ENCODE results near the gene RPP21. TPM values are rescaled to one million over a fixed set of nuclear protein-coding genes. Genes with fewer than 3 reads are reported as not detected.

Gene RPP21
- total RNA-seq, 1 experiment from 2014 or later, result 65.9 TPM

DNA sequence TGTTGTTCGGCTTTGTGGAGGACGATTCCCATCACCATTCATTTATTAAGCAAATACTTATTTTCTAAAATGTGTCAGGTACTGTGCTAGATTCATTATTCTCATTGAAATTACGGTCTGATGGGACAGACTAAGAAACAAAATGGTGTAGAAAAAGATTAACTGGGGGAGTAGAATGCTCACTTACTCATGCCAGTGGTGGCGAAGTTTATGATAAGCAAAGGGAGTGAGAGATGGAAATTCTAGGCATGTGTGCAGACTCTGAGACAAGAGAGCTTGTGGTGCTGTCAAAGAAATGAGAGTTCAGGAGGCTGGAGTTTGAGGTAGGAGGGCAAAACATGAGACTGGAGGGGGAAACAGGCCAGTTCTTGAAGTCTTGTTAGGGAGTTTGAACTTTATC lies 896 bp downstream of the RPP21 start:
- Histone ChIP-seq H3K27me3 (replicated peaks; ENCODE audit: insufficient read depth, low read depth, low read length, poor library complexity) (no peaks in the 10 kb centered on the region), H3K36me3 (ENCODE audit: insufficient read depth, low read length, poor library complexity, severe bottlenecking) (peaks cover 6% of the 10 kb centered on the region), H3K27ac (ENCODE audit: low read depth, low read length, poor library complexity, severe bottlenecking) (no peak overlapping the region), H3K9me3 (ENCODE audit: low read depth, low read length, poor library complexity, severe bottlenecking) (no peaks in the 10 kb centered on the region), H3K4me3 (ENCODE audit: low read depth, low read length, poor library complexity, severe bottlenecking) (peak overlapping the region; percentile 86), H3K4me1 (ENCODE audit: insufficient read depth, low read length, poor library complexity, severe bottlenecking) (no peaks in the 10 kb centered on the region)
- intact Hi-C loops (cut with micrococcal nuclease; ENCODE audit: unreplicated experiment), result no loop called here
- POLR2A ChIA-PET (ENCODE audit: low non-redundant PET), result no interaction called here
- BruUV-seq (replicated peaks), result TSS peak; percentile 82
- TF ChIP-seq EZH2 (IDR thresholded peaks at IDR 0.05; ENCODE audit: borderline replicate concordance, low read depth, low read length, poor library complexity, severe bottlenecking), result no peak
- TF ChIP-seq, protein P1, sequence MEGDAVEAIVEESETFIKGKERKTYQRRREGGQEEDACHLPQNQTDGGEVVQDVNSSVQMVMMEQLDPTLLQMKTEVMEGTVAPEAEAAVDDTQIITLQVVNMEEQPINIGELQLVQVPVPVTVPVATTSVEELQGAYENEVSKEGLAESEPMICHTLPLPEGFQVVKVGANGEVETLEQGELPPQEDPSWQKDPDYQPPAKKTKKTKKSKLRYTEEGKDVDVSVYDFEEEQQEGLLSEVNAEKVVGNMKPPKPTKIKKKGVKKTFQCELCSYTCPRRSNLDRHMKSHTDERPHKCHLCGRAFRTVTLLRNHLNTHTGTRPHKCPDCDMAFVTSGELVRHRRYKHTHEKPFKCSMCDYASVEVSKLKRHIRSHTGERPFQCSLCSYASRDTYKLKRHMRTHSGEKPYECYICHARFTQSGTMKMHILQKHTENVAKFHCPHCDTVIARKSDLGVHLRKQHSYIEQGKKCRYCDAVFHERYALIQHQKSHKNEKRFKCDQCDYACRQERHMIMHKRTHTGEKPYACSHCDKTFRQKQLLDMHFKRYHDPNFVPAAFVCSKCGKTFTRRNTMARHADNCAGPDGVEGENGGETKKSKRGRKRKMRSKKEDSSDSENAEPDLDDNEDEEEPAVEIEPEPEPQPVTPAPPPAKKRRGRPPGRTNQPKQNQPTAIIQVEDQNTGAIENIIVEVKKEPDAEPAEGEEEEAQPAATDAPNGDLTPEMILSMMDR (conservative IDR thresholded peaks at IDR 0.05; ENCODE audit: low read depth, low read length), result no peak
- CTCF ChIA-PET, result no interaction called here
- no peak for DNase-seq (ENCODE audit: low spot score)

GRCh38 chr6:30348957-30349356 lies 4.0 kb downstream of the RPP21 start:
- intact Hi-C loops (cut with micrococcal nuclease; ENCODE audit: unreplicated experiment), result no loop called here
- Histone ChIP-seq H3K4me1 (ENCODE audit: insufficient read depth, low read length, poor library complexity, severe bottlenecking) (no peaks in the 10 kb centered on the region), H3K9me3 (ENCODE audit: low read depth, low read length, poor library complexity, severe bottlenecking) (no peaks in the 10 kb centered on the region), H3K27ac (ENCODE audit: low read depth, low read length, poor library complexity, severe bottlenecking) (no peak overlapping the region), H3K36me3 (ENCODE audit: insufficient read depth, low read length, poor library complexity, severe bottlenecking) (peaks cover 6% of the 10 kb centered on the region), H3K27me3 (replicated peaks; ENCODE audit: insufficient read depth, low read depth, low read length, poor library complexity) (no peaks in the 10 kb centered on the region), H3K4me3 (ENCODE audit: low read depth, low read length, poor library complexity, severe bottlenecking) (no peak overlapping the region)
- ChIA-PET POLR2A (ENCODE audit: low non-redundant PET) (no interaction called here), CTCF (no interaction called here)
- BruUV-seq (replicated peaks), result no TSS peak
- TF ChIP-seq EZH2 (IDR thresholded peaks at IDR 0.05; ENCODE audit: borderline replicate concordance, low read depth, low read length, poor library complexity, severe bottlenecking), result no peak
- TF ChIP-seq, protein P1 (conservative IDR thresholded peaks at IDR 0.05; ENCODE audit: low read depth, low read length), result no peak
- no peak for DNase-seq (ENCODE audit: low spot score)

GRCh38 chr6:30349421-30350177 lies 4.6 kb downstream of the RPP21 start:
- no peak for DNase-seq (ENCODE audit: low spot score)
- TF ChIP-seq EZH2 (IDR thresholded peaks at IDR 0.05; ENCODE audit: borderline replicate concordance, low read depth, low read length, poor library complexity, severe bottlenecking), result no peak
- TF ChIP-seq, protein P1 (conservative IDR thresholded peaks at IDR 0.05; ENCODE audit: low read depth, low read length), result no peak
- H3K9me3 ChIP-seq (ENCODE audit: low read depth, low read length, poor library complexity, severe bottlenecking), result no peaks in the 10 kb centered on the region
- H3K4me1 ChIP-seq (ENCODE audit: insufficient read depth, low read length, poor library complexity, severe bottlenecking), result no peaks in the 10 kb centered on the region
- CTCF ChIA-PET, result no interaction called here
- POLR2A ChIA-PET (ENCODE audit: low non-redundant PET), result no interaction called here
- no peaks in the 10 kb centered on the region for H3K27me3 ChIP-seq (replicated peaks; ENCODE audit: insufficient read depth, low read depth, low read length, poor library complexity)
- H3K4me3 ChIP-seq (ENCODE audit: low read depth, low read length, poor library complexity, severe bottlenecking), result no peak overlapping the region
- H3K27ac ChIP-seq (ENCODE audit: low read depth, low read length, poor library complexity, severe bottlenecking), result no peak overlapping the region
- H3K36me3 ChIP-seq (ENCODE audit: insufficient read depth, low read length, poor library complexity, severe bottlenecking), result peaks cover 6% of the 10 kb centered on the region
- intact Hi-C loops (cut with micrococcal nuclease; ENCODE audit: unreplicated experiment), result loop anchor here (10.0 kb wide), 1 partner anchor 95 kb away; no protein-coding TSS in a partner anchor
- BruUV-seq (replicated peaks), result no TSS peak

Data from A673 (cell line).